GM19035 (cell line): ENCODE data around the gene KCNJ14.
A peak's percentile ranks its signal among the peaks of the same experiment; 100 is the strongest.

Experiments used
- ATAC-seq: cut with Tn5 transposase; IDR thresholded peaks from one replicate; pipeline ENCODE4 v1.9.1; 2021; ENCODE audit not compliant: unreplicated experiment

Gene KCNJ14

DNA sequence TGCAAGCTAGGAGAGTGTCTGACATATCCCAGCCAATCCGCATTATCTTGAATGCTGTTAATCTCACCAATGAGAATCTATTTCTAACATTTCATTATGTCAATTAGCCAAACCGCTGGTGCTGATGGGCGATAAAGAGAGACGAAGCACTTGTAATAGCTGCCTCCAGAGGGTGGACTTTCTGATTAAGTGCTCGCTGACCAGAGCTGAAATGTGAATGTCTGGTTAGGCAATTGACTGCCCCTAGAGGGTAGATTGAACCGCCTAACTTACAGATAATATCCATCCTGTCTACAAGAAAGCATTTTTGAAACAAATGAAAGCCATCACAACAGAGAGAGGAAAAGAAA is 10.1 kb upstream of the KCNJ14 start:
- ATAC-seq, result peak; percentile 24

GRCh38 chr19:48445606-48446481 is 9.5 kb upstream of the KCNJ14 start, which contains the start of gene GRWD1:
Gene GRWD1 (plus strand): TSS chr19:48445983. CDS start chr19:48446006, 23 bp downstream.
- ATAC-seq, result peak; percentile 81

DNA sequence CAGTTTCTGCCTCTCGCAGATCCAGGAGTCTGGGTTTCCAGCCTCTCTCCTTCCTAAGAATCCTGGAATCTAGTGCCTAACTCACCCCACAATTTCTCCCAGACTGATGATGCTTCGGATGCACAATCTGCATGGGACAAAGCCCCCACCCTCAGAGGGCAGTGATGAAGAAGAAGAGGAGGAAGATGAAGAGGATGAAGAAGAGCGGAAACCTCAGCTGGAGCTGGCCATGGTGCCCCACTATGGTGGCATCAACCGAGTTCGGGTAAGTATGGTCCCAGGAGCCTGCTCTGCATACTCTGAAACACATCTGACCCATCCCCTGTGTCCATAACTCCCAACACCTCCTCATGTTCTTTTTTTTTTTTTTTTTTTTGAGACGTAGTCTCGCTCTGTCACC is 8.8 kb upstream of the KCNJ14 start:
- no peak for ATAC-seq

DNA sequence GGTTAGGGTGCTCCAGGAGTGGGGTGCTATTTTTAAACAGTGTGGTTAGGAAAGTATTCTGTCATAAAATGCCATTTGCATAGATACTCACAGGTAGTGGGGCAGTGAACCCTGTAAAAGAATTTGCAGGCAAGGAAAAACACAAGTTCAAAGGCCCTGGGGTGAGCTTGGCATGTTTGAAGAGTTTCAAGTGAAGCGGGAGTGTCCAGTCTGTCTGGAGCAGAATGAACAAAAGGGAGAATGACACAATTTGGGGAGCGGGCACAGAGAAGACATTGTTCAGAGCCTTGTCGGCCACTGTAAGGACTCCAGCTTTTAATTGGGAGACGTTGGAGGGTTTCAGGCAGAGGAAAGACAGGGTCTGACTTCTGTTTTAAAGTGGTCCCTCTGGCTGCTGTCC is 6.8 kb upstream of the KCNJ14 start:
- no peak for ATAC-seq

- no peak for ATAC-seq
Observed at GRCh38 chr19:48450441-48450840, 4.9 kb upstream of the KCNJ14 start.

GRCh38 chr19:48450863-48451262 is 4.5 kb upstream of the KCNJ14 start:
- no peak for ATAC-seq

DNA sequence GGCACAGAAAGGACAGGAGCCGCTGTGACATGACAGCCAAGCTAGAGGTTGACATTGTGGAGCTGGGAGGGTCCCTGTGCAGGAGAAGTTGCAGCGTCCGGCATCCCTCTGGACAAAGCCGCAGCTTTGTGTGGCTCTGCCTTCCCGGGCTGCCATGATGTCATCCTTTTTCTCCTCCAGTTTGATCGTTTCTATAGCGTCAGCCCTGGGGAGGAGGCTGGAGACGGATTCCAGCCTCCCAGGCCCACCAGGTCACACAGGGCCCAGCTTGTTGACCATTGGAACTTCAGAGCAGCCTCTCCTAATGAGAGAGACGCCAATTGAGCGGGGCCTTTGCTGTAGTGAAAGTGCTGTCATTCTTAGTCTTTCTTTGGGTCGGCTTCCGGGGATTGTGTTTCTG is 3.8 kb upstream of the KCNJ14 start:
- no peak for ATAC-seq

DNA sequence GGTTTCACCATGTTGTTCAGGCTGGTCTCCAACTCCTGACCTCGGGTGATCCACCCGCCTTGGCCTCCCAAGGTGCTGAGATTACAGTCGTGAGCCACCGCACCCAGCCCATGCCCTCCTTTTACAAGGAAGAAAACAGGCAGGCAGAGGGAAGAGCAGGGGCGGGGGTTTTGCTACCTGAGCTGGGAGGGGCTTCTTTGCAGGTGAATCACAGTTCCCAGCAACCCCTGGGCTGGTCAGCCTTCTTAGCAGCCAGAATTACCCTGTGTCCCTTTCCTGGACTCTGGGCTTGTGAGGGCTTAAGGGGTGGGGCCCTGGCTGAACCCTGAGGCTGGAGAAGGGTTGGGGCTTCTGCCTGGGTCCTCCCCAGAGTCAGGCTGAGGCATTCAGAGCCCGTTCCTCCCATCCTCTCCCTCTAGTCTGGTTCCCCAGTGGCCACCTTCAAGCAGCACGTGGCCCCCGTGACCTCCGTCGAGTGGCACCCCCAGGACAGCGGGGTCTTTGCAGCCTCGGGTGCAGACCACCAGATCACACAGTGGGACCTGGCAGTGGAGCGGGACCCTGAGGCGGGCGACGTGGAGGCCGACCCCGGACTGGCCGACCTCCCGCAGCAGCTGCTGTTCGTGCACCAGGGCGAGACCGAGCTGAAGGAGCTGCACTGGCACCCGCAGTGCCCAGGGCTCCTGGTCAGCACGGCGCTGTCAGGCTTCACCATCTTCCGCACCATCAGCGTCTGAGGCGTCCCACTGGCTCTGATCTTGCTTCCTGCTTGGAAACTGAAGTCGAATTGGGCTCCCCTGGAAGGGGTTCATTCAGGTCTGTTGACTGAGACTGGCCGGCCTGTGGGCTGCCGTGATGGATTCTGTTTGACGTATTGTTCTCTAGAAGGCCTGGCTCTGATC is 2.8 kb upstream of the KCNJ14 start:
- ATAC-seq, result no peak

DNA sequence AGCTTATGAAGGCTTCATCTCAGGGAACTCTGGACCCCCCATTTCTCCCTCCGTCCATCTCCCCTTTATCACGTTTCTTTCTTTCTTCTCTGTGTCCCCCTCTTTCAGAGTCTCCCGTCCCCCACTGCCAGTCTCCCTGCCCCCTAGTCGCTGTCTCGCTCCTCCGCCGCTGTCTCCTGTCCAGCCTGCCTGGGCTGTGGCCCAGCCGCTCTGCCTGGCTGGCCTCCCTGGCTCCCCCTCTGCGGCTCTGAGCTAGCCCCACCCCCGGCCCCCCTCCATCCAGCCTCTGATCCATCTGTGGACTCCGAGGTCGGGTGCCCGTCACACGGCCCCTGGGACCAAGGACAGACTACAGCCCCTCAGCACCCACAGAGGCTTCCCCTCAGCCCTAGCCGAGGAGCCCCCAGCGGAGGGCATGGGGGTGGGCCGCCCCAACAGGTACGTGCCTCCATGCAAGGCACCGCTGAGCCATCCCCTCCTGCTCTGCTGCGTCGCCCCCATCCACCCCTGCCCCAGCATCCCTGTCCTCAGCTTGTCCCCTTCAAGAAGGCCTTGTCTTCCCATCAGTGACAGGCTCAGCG is 1.1 kb upstream of the KCNJ14 start:
- no peak for ATAC-seq

DNA sequence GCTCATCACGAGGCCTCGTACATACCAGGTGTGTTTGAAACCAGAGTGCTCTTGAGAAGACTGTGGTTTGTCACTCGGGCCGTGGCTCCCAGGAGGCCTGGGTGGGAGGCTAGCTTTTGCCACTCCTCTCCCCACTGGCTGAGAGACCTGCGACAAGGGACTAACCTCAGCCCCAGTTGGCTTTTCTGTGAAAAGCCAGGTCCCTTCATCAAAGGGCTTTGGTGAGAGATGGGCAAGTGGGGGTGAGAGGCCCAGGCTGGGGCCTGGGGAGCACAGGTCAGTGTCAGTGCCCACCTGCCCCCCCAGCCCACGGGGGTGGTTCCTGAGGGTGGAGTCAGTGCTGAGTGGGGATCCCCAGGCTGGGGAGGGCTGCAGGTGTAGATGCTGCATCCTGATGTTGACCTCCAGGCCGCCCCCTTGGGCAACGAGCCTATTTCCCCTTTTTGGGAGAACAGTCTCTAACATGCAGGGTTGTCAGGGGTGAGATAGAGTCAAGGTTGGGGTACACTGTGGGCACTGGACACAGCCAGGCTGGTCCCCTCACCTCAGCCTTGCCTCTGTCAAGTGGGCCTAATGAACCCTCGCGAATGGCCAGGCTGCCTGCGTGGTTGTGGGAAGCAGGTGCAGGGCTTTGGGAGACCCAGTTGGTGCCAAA is 661 bp downstream of the KCNJ14 start:
- no peak for ATAC-seq

- no peak for ATAC-seq
Observed at GRCh38 chr19:48456864-48457263, 1.5 kb downstream of the KCNJ14 start.

GRCh38 chr19:48458016-48458415 is 2.6 kb downstream of the KCNJ14 start:
- no peak for ATAC-seq

GRCh38 chr19:48461651-48461981 is 6.2 kb downstream of the KCNJ14 start:
- no peak for ATAC-seq

DNA sequence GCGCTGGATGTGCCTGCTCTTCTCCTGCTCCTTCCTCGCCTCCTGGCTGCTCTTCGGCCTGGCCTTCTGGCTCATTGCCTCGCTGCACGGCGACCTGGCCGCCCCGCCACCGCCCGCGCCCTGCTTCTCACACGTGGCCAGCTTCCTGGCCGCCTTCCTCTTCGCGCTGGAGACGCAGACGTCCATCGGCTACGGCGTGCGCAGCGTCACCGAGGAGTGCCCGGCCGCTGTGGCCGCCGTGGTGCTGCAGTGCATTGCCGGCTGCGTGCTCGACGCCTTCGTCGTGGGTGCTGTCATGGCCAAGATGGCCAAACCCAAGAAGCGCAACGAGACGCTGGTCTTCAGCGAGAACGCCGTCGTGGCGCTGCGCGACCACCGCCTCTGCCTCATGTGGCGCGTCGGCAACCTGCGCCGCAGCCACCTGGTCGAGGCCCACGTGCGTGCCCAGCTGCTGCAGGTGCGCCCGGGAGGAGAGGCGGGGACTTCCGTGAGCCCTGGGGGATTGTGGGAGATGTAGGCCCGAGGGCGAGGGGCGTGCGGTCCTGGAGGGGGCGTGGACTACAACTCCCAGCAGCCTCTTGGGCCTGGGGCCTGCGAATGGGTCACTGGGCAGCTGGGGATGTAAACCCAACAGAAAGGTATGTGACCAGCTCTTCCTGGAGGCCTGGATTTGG is 6.7 kb downstream of the KCNJ14 start:
- ATAC-seq, result no peak

DNA sequence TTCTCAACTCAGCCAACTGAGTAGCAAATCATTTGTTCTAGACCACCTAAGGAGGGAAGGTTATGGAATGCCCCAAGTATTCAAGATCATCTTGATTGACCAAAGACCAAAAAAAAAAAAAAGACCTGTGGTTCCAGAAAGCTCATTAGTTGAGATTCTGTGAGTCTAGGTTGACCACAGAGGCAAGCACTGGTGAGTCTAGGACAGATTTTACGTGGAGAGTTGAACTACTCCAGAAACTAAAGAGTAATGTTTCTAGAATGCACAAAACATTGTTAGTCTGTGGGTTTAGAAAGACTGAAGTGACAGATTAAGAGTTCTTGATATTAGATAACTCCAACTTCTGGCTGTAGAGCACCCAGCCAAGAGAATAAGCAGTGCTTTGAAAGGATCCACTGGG is 9.8 kb downstream of the KCNJ14 start:
- ATAC-seq, result no peak

- no peak for ATAC-seq
Observed at GRCh38 chr19:48466561-48467325, 11.4 kb downstream of the KCNJ14 start.

DNA sequence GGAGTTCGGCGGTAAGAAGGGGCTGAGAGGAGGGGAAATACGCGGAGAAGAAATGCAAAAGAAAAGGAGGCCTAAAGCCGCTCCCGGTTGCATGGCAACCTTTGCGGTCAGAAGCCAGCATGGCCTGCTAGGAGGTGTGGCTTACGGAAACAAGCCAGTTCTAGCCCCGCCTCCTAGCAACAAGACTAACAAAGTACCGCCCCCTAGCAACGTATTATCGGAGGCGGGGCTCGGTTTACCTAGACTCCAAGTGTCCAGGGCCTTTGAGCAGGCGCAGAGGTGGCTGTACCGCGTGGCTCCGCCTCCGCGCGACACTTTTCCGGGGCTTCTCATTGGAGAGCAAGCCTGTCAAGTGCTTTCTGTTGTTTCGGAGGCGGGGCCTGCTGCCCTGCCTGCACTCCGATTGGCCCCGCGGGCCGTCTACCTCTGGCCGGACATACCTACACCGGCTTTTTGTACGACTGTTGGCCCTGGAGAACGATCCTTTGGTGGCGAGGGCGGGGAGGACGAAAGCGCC is 13.5 kb downstream of the KCNJ14 start:
- ATAC-seq, result peak; percentile 93

DNA sequence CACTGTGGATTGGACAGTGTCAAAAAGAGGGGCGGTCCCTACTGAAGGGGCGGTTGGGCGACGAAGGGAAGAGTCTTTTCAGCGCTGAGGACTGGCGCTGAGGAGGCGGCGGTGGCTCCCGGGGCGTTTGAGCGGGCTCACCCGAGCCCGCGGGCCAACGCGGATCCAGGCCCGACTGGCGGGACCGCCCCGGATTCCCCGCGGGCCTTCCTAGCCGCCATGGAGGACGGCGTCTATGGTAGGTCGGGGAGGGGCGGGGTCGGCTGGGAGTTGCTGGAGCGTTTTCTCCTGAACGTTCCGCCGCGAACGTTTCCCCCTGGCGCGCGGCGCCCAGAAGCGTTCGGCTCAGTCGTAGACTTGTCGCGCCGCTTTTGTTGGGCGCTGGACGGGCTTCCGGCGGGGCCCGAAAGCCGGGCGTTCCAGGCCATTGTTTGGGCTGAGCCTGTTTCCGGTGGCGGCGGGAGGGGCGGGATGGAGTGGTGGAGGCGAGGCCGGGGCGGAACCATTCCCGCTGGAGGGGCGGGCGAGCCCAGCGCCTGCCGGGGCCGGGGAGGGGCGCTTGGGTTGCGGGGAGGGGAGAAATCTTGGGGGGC is 14.0 kb downstream of the KCNJ14 start, which contains the start of gene CYTH2:
TSS of gene CYTH2 (plus strand) at position 81 of the 593 bp plus-strand sequence. CDS start at position 220, 139 bp downstream.
- ATAC-seq, result peak; percentile 21
